ENCODE measurements around the gene PRKCH. TPM values are rescaled to one million over a fixed set of nuclear protein-coding genes. Genes with fewer than 3 reads are reported as not detected.
A peak's percentile ranks its signal among the peaks of the same experiment; 100 is the strongest.

The PRKCH gene
- total RNA-seq, 5 donors from 2014 or later (not counting 1 experiment from before 2014, with no cell fraction given) = 267 to 436 (median 326) TPM

- Mint-ChIP-seq H3K4me3 (peak overlapping the region; percentile 78 to 89 (median 84)), H3K4me1 (peaks cover 92 to 97% (median 95%) of the 10 kb centered on the region in 3 donors), H3K27me3 (no peaks in the 10 kb centered on the region), H3K36me3 (peaks cover 26% of the 10 kb centered on the region), H3K27ac (peak overlapping the region; percentile 96), H3K9me3 (no peaks in the 10 kb centered on the region)
- peaks cover 0 to 46% of the 10 kb centered on the region in 2 donors for H3K36me3 ChIP-seq (ENCODE audit: control insufficient read depth in 2 of 2, extremely low read depth in 1 of 2, insufficient read depth in 1 of 2, low read length in 1 of 2)
- 0% methylated on average over 4 of the region's 8 CpGs for WGBS (ENCODE audit: insufficient coverage)
- ChIA-PET POLR2A (interaction anchor here (0.5 to 1.3 kb wide), 2 partner anchors 16 to 33 kb away, joined by 3 to 11 read pairs; no protein-coding TSS in a partner anchor), CTCF (interaction anchor here (0.6 to 1.5 kb wide), 10 partner anchors 11 to 1506 kb away, joined by 3 to 7 read pairs (median 3); no protein-coding TSS in a partner anchor)
- peak; percentile 13 to 39 (median 32) for ATAC-seq (replicated peaks in 1 of 4)
- peak overlapping the region; percentile 83 for H3K27ac ChIP-seq (ENCODE audit: low read length)
- no peaks in the 10 kb centered on the region for H3K9me3 ChIP-seq
- peaks cover 63 to 89% of the 10 kb centered on the region in 2 experiments for H3K4me1 ChIP-seq (ENCODE audit: control insufficient read depth in 1 of 2, extremely low read depth in 1 of 2, insufficient read depth in 2 of 2, low read length in 2 of 2)
- peak overlapping the region; percentile 29 to 39 for H3K4me3 ChIP-seq (ENCODE audit: control insufficient read depth in 1 of 2, extremely low read depth in 1 of 2, low read length in 1 of 2)
- peak in 23 of 35 experiments; percentile 19 to 74 (median 35) for DNase-seq
- no peaks in the 10 kb centered on the region for H3K27me3 ChIP-seq (replicated peaks in 1 of 2; ENCODE audit: control insufficient read depth in 2 of 2, extremely low read depth in 1 of 2, insufficient read depth in 2 of 2, low read length in 1 of 2)
Observed at GRCh38 chr14:61472011-61472672, 150.8 kb downstream of the PRKCH start.

GRCh38 chr14:61472801-61473376, 151.5 kb downstream of the PRKCH start:
- CTCF ChIA-PET = interaction anchor here in 1 of 2 donors (0.6 kb wide), 1 partner anchor 223 kb away, joined by 4 read pairs; the partner anchor contains the start of gene HIF1A

GRCh38 chr14:61474015-61474414, 152.6 kb downstream of the PRKCH start:
- CTCF ChIA-PET = interaction anchor here in 1 of 2 donors (0.7 kb wide), 3 partner anchors 159 to 220 kb away, joined by 3 to 4 read pairs (median 3); no protein-coding TSS in a partner anchor
- peaks cover 82 to 88% of the 10 kb centered on the region in 2 experiments for H3K4me1 ChIP-seq (ENCODE audit: control insufficient read depth in 1 of 2, extremely low read depth in 1 of 2, insufficient read depth in 2 of 2, low read length in 2 of 2)

More at GRCh38 chr14:61472801-61473376, 151.5 kb downstream of the PRKCH start:
- peak overlapping the region; percentile 78 to 89 (median 84) for H3K4me3 Mint-ChIP-seq
- Histone ChIP-seq H3K27ac (ENCODE audit: low read length) (peak overlapping the region; percentile 83), H3K9me3 (no peaks in the 10 kb centered on the region), H3K36me3 (ENCODE audit: control insufficient read depth in 2 of 2, extremely low read depth in 1 of 2, insufficient read depth in 1 of 2, low read length in 1 of 2) (peaks cover 1 to 42% of the 10 kb centered on the region in 2 donors), H3K4me1 (ENCODE audit: control insufficient read depth in 1 of 2, extremely low read depth in 1 of 2, insufficient read depth in 2 of 2, low read length in 2 of 2) (peaks cover 71 to 87% of the 10 kb centered on the region in 2 experiments), H3K27me3 (replicated peaks in 1 of 2; ENCODE audit: control insufficient read depth in 2 of 2, extremely low read depth in 1 of 2, insufficient read depth in 2 of 2, low read length in 1 of 2) (no peaks in the 10 kb centered on the region), H3K4me3 (ENCODE audit: control insufficient read depth in 1 of 2, extremely low read depth in 1 of 2, low read length in 1 of 2) (no peak overlapping the region)
- DNase-seq (peak in 33 of 35 experiments; percentile 47 to 73 (median 63)), ATAC-seq (replicated peaks in 1 of 4) (peak in 3 of 4 experiments; percentile 11 to 30 (median 25))
- 3% methylated on average over 3 of the region's 3 CpGs for WGBS (ENCODE audit: insufficient coverage)
- POLR2A ChIA-PET = interaction anchor here (0.5 to 1.0 kb wide), 2 partner anchors 47 to 127 kb away, joined by 3 to 6 read pairs; no protein-coding TSS in a partner anchor
- no peaks in the 10 kb centered on the region for H3K9me3 Mint-ChIP-seq
- H3K36me3 Mint-ChIP-seq = peaks cover 21% of the 10 kb centered on the region
- no peaks in the 10 kb centered on the region for H3K27me3 Mint-ChIP-seq
- peak overlapping the region; percentile 96 for H3K27ac Mint-ChIP-seq
- H3K4me1 Mint-ChIP-seq = peaks cover 92 to 97% (median 95%) of the 10 kb centered on the region in 3 donors

GRCh38 chr14:61474701-61475100, 153.3 kb downstream of the PRKCH start:
- CTCF ChIA-PET = interaction anchor here in 1 of 2 donors (0.7 kb wide), 1 partner anchor 245 kb away, joined by 3 read pairs; no protein-coding TSS in a partner anchor

More at GRCh38 chr14:61474015-61474414, 152.6 kb downstream of the PRKCH start:
- Histone ChIP-seq H3K9me3 (no peaks in the 10 kb centered on the region), H3K4me3 (ENCODE audit: control insufficient read depth in 1 of 2, extremely low read depth in 1 of 2, low read length in 1 of 2) (no peak overlapping the region), H3K27me3 (replicated peaks in 1 of 2; ENCODE audit: control insufficient read depth in 2 of 2, extremely low read depth in 1 of 2, insufficient read depth in 2 of 2, low read length in 1 of 2) (no peaks in the 10 kb centered on the region), H3K27ac (ENCODE audit: low read length) (peak overlapping the region; percentile 83), H3K36me3 (ENCODE audit: control insufficient read depth in 2 of 2, extremely low read depth in 1 of 2, insufficient read depth in 1 of 2, low read length in 1 of 2) (peaks cover 4 to 39% of the 10 kb centered on the region in 2 donors)
- DNase-seq (peak in 1 of 35 experiments; percentile 55), ATAC-seq (replicated peaks in 1 of 4) (peak in 1 of 4 experiments; percentile 17)
- Mint-ChIP-seq H3K27ac (peak overlapping the region; percentile 96), H3K9me3 (no peaks in the 10 kb centered on the region), H3K27me3 (no peaks in the 10 kb centered on the region), H3K36me3 (peaks cover 24% of the 10 kb centered on the region), H3K4me3 (peak overlapping the region; percentile 0 to 89 (median 29)), H3K4me1 (peaks cover 93 to 97% (median 95%) of the 10 kb centered on the region in 3 donors)
- POLR2A ChIA-PET = interaction anchor here (0.5 to 0.6 kb wide), 3 partner anchors 145 to 1222 kb away, joined by 3 to 4 read pairs (median 3); no protein-coding TSS in a partner anchor
- WGBS (ENCODE audit: insufficient coverage) = no CpG with 5 or more reads among the region's 1 CpG

GRCh38 chr14:61475316-61475715, 153.9 kb downstream of the PRKCH start:
- POLR2A ChIA-PET = interaction anchor here (0.5 to 3.0 kb wide), 8 partner anchors 58 to 289 kb away, joined by 3 to 17 read pairs (median 4); partner anchors contain the start of gene SNAPC1 (in 1 of the 2)
- peak overlapping the region; percentile 99 for H3K27ac ChIP-seq (ENCODE audit: low read length)
- H3K4me3 Mint-ChIP-seq = peak overlapping the region in 1 of 3 donors; percentile 89

More at GRCh38 chr14:61474701-61475100, 153.3 kb downstream of the PRKCH start:
- Mint-ChIP-seq H3K27ac (peak overlapping the region; percentile 96), H3K27me3 (no peaks in the 10 kb centered on the region), H3K4me1 (peaks cover 93 to 97% (median 95%) of the 10 kb centered on the region in 3 donors), H3K9me3 (no peaks in the 10 kb centered on the region), H3K4me3 (peak overlapping the region in 1 of 3 donors; percentile 89), H3K36me3 (peaks cover 26% of the 10 kb centered on the region)
- DNase-seq (no peak), ATAC-seq (replicated peaks in 1 of 4) (no peak)
- Histone ChIP-seq H3K27me3 (replicated peaks in 1 of 2; ENCODE audit: control insufficient read depth in 2 of 2, extremely low read depth in 1 of 2, insufficient read depth in 2 of 2, low read length in 1 of 2) (no peaks in the 10 kb centered on the region), H3K27ac (ENCODE audit: low read length) (peak overlapping the region; percentile 99), H3K36me3 (ENCODE audit: control insufficient read depth in 2 of 2, extremely low read depth in 1 of 2, insufficient read depth in 1 of 2, low read length in 1 of 2) (peaks cover 4 to 39% of the 10 kb centered on the region in 2 donors), H3K9me3 (no peaks in the 10 kb centered on the region), H3K4me3 (ENCODE audit: control insufficient read depth in 1 of 2, extremely low read depth in 1 of 2, low read length in 1 of 2) (no peak overlapping the region), H3K4me1 (ENCODE audit: control insufficient read depth in 1 of 2, extremely low read depth in 1 of 2, insufficient read depth in 2 of 2, low read length in 2 of 2) (peaks cover 83 to 88% of the 10 kb centered on the region in 2 experiments)
- POLR2A ChIA-PET = interaction anchor here (0.5 to 0.6 kb wide), 3 partner anchors 146 to 1223 kb away, joined by 3 to 4 read pairs (median 3); no protein-coding TSS in a partner anchor
- WGBS (ENCODE audit: insufficient coverage) = 50% methylated on average over 2 of the region's 3 CpGs

More at GRCh38 chr14:61475316-61475715, 153.9 kb downstream of the PRKCH start:
- no CpG with 5 or more reads among the region's 4 CpGs for WGBS (ENCODE audit: insufficient coverage)
- H3K27me3 ChIP-seq (replicated peaks in 1 of 2; ENCODE audit: control insufficient read depth in 2 of 2, extremely low read depth in 1 of 2, insufficient read depth in 2 of 2, low read length in 1 of 2) = no peaks in the 10 kb centered on the region
- Mint-ChIP-seq H3K27me3 (no peaks in the 10 kb centered on the region), H3K4me1 (peaks cover 93 to 97% (median 95%) of the 10 kb centered on the region in 3 donors), H3K36me3 (peaks cover 29% of the 10 kb centered on the region), H3K27ac (peak overlapping the region; percentile 96), H3K9me3 (no peaks in the 10 kb centered on the region)
- CTCF ChIA-PET = interaction anchor here in 1 of 2 donors (0.5 to 3.5 kb wide), 6 partner anchors 18 to 271 kb away, joined by 3 to 28 read pairs (median 4); no protein-coding TSS in a partner anchor
- ATAC-seq (replicated peaks in 1 of 4) = no peak
- no peak overlapping the region for H3K4me3 ChIP-seq (ENCODE audit: control insufficient read depth in 1 of 2, extremely low read depth in 1 of 2, low read length in 1 of 2)
- DNase-seq = peak in 1 of 35 experiments; percentile 78
- H3K4me1 ChIP-seq (ENCODE audit: control insufficient read depth in 1 of 2, extremely low read depth in 1 of 2, insufficient read depth in 2 of 2, low read length in 2 of 2) = peaks cover 85 to 87% of the 10 kb centered on the region in 2 experiments
- no peaks in the 10 kb centered on the region for H3K9me3 ChIP-seq
- H3K36me3 ChIP-seq (ENCODE audit: control insufficient read depth in 2 of 2, extremely low read depth in 1 of 2, insufficient read depth in 1 of 2, low read length in 1 of 2) = peaks cover 4 to 36% of the 10 kb centered on the region in 2 donors

Measured in T-cell (primary cell).